Putamen (tissue), 1 donor: ENCODE results near the gene CC2D1B.

Experiments
- DNase-seq: peaks from one replicate; pipeline ENCODE4 v3.0.0-alpha.2; 2016; ENCODE audit warnings: low spot score

CC2D1B gene

DNA sequence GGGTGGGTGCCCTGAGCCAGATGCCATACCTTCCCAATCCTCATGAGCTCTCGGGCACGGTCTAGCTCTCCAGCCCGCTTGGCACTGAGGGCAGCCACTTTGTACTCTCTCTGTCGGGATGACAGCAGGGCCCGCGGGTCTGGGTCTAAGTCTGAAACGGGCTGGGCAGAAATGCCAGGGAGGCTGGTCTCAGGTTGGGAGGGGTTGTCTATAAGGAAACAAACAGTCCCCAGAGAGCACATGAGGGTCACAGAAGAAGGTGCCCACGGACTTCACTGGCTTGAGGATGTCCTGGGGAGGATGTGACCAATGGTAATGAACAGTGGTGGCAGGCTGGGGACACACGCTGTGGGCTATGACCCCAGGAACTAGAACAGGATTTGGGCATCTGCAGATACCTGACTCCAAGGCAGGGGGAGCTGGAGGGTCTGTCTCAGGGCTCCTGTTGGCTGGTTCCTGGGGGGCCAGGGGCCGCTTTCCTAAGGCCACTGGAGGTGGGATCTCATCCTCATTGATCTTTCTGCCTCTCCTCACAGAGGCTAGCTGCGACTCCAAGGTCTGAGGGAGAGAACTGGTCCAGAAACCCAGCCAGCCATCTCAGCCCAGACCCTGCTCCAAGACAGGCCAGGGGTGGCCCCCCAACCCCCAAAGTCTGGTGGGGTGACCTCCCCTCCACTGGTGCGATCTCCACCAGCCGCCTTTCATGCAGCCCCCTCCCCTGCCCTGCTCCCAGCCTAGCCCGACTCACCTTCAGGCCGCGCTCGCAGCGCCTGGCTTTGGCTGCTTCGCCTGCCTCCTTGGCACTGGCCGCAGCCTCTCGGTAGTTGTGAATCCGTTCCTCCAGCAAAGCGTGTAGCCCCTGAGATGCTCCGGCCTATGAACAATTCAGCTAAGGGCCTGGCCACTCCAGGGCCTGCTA is 6.1 kb downstream of the CC2D1B start:
- DNase-seq: no peak

DNA sequence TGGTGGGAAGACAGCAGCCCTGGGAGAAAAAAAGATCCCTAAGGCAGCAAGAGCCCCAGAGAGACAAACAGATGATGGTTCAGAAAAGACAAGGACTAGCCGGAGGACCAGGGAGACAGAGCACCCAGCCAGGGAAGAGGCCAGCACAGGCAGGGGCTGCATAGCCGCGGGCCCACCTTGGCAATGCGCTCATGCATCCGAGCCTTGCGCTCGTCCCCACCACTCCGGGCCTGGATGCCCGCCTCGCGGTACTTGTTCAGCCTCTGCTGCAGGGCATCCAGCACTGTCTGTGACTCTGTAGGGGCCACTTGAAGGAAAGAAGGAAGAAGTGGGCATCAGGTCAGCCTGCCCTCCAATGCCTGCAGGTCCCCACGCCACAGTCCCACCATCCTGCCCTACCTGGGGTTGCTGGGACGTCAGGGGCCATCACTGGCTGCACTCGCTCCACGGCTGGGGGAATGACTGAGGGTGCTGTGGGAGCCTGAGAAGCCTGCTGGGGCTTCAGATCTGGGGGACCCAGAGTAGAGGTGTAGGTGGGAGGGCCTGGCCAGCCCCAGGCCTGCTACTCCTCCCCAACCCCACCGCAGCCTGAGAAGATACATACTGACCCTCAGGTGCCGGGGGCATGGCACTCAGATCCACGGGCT is 7.0 kb downstream of the CC2D1B start:
- DNase-seq: no peak

DNA sequence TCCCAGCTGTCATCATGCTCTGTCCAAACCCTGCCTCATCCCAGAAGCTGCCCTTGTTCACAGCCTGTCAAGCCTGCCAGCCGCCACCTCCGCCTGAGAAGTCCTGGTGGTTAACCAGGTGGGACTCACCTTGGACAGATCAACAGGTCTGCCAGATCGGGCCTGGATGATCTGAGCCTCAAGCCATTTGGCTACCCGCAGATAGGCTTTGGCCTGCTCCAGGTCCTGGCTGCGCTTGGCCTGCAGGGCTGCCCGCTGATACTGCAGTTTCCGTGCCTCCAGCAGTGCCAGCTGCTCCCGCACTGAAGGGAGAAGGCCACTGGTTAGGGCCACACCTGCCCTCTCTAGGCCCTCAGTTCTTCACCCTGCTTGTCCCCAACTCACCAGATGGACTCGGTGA is 8.6 kb downstream of the CC2D1B start:
- no peak for DNase-seq

DNA sequence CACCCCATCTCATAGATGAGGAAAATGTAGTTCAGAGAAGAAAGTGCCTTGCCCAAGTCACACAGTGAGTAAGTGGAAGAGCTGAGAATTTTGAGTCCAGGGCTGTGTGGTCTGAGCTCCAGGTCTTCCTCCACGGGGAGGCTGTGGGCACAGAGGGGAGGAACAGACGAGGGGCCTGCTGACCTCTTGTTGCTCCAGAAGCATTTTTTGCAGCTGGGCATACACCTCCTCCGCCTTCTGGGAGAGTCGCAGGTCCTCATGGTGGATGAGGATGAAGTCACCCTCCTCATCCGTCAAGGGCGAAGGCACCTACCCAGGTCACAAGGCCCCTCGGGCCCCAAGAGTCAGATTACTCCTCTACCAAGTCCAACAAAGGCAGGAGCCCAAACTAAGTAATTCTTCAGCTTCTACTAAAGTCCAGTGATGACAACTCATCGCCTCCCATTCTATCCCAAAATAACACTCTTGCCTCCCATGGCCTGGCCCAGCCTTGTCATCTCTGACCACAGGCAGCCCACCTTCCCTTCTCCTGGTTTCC is 9.1 kb downstream of the CC2D1B start:
- no peak for DNase-seq

DNA sequence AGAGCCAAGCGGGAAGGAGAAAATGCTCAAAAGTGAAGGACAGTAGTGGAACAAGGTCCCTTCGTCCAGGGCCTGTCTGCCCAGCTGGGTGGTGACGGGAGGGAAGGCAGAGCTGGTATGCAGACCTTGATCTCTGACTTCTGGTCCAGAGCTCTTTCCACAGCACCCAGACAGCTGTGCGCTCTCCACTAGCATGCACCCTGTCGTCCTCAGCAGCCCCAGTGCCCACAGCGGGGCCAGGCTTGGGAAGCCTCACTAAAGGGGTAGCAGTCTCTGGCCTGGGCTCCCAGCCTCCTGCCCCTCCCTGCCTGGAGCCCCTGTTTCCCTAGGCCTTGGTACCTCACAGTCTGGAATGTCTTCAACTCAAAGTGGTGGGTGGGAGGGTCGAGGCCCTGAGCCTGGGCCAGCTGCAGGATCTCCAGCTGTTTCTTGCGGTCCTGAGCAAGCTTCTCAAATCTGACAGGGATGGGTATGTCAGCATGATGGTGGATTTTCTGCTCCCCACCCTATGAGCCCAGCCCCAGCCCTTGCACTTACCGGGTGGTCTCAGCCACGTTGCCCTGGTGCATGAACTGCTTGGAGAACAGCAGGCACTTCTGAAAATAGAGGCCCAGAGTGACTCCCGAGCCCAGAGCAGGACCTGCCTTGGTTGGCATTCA is 10.0 kb downstream of the CC2D1B start:
- no peak for DNase-seq

DNA sequence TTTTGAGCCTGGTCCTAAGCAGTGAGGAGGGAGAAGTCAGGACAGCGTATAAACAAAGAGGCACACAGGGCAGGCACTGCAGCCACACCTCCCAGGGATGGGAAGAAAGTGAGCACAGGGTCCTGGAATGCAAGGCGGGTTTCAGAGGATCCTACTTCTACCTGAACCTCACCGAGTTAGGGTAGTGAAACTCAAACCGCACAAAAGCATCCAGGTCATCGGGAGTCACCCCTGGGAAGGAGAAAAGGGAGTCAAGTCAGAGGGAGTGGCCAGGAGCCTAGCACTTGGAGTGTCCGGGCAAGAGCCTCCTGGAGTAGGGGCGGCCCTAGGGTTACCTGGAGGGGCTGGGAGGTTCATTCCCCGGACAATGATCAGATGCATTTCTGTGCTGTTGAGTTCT is 10.6 kb downstream of the CC2D1B start:
- no peak for DNase-seq

DNA sequence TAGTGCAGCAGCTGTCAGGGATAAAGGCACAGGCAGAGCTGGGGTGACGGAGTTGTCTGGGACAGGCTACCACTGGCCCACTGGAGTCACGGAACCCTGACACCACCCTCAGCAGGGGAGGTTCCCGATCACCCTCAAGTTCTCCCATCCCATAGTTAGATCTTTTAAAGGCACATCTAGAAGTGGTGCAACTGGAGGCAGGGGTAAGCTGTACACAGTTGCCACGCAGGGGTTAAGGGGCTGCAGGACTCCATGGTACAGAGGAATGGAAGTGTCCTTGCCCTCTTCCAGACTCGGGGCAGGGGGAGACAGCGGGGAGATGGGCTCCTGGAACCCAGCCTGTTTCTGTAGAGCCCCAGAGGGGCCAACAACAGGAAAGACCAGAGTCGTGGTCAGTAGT is 13.3 kb downstream of the CC2D1B start:
- no peak for DNase-seq

DNA sequence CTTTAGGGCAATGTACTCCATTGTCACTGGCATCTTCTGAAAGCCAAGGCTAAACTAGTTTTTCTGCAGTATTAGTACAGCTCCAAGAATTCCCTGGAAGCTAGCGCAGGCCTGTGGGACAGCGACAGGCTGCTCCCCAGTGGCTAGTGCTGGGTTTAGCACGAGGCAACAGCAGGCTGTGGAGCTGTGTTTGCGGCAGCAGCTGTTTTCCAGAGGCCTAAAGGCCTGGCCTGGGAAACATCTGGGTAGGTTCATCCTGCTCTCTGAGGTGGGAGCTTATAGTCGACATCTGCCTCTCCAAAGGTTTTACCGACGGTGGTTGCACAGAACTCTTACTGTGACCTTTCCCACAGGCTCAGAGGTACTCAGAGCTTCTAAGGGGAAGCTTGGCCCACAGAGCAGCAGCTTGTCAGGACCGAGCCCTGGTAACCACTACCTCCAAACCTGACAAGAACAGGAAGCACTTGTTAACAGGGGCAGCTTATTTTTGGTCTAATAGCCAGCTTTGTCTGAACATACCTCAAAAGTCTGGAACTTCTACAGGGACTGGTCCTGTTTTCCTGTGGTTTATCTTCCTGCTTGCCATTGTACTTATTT is 17.2 kb downstream of the CC2D1B start:
- DNase-seq: no peak

DNA sequence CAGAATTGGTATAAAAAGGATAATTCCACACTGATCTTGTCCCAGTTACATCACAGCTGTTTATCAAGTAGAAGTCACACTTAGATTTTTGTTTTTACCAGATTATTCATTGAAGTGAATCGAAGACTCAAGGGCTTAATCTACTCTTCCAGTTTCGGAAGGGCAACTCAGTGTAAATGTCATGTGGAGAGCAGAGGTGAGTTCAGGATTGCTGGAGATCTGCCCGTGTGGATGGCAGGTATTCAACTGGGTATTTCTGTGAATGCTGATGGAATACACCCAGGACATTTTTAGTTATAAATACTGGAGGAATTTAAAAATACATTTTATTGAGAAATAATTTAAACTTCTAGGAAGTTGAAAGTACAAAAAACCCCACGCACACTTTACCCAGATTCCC is 19.4 kb downstream of the CC2D1B start:
- no peak for DNase-seq

DNA sequence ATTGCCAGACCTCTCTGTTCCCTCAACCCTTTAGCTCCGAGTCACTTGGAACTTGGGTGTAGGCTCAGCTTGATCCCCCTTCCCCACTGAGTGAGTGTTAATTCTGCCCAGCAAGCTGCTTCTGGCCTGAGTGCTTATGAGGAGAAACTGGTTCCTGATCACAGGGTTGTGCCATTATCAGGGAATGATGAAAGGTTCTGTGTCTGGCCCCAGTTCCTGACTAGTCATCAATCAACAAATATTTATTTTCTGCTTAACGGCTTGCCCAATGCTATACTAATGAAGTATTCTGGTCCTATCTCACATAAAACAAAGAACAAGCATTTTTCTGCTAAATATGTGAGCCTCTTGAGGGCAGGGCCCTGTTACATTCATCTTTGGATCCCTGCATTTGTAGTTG is 20.8 kb downstream of the CC2D1B start:
- DNase-seq: no peak

DNA sequence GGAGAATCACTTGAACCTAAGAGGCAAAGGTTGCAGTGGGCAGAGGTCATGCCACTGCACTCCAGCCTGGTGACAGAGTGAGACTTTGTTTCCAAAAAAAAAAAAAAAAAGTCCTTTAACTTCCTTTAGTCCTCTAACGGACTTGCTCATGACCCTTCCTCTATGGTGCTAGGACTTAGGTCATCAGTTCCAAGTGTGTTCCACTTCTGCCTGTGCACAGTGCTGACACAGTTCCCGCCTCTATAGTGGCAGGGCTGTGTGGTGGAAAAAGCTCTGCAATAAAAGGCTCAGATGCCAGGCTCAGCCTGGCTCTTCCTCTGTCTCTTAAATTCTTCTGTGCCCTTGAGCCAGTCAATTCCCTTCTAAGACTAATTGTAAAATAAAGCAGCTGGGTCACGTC is 22.0 kb downstream of the CC2D1B start:
- DNase-seq: no peak

DNA sequence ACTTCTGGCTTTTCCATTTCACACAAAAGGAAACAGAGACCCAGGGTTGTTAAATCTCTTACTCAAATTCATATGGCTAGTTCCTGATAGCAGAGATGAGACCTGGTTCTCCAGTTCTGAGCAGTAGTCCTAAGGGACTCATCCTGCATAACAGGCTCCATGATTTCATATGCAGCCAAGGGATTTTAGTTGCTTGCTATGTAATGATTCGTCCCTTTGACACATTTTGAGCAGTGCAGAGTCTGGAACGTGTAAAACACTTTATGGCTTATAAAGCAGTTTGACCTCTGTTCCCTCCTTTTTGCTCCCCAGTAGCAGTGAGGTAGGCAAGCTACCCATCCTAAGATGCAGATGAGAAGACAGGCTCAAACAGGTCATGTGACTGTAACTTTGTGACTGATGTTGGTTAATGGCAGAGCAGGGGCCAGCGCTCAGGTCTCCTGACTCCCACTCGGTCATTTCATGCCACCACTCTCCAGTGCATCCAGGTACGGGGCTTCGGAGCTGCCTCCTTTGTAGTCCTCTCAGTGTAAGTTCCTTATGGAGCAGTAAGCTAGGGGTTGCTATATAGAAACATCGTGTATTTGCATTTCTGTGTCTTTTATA is 24.2 kb downstream of the CC2D1B start:
- DNase-seq: no peak

DNA sequence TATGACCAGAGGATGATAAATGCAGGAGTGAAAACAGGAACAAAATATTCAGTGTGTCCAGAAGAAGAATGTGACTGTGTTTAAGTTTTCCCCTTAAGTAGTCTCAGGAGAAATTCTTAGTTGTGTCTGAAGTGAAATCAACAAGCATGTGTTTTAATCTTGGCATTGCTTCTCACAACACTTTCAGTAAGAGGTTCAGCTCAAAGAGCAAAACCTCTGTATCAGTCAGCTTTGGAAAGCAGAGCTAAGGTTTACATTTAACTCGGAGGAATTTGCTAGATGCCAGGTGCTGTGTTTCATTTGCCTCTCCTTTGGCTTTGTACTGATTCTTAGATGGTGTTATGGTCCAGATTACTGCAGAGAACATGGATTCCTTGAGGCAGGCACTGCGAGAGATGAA is 28.6 kb downstream of the CC2D1B start:
- DNase-seq: no peak

DNA sequence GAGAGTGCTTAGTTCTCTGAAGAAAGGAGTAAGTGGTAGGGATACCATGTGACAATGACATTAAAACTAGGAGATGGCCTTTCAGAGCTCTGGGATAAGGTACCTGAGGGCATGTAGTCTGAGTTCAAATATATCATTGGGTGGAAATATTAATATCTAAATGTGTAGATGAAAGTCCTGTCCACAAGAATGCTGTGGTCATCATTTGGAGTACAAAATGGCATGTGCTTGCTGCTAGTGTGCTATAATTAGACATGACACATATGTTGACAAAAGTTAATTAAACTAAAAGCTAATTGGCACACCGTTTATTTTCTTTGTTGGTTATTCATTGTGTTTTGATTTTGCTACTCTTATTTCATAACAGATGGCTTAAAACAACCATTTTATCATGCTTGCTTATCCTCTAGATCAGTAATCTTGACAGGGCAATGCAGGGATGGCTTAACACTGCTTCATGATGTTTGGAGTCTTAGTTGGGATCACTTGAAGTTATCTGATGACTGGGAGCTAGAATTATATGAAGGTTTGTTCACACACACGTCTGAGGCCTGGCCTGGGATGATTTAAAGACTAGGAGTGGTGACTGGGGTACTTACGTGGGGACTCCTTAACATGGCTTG is 31.0 kb downstream of the CC2D1B start:
- no peak for DNase-seq

DNA sequence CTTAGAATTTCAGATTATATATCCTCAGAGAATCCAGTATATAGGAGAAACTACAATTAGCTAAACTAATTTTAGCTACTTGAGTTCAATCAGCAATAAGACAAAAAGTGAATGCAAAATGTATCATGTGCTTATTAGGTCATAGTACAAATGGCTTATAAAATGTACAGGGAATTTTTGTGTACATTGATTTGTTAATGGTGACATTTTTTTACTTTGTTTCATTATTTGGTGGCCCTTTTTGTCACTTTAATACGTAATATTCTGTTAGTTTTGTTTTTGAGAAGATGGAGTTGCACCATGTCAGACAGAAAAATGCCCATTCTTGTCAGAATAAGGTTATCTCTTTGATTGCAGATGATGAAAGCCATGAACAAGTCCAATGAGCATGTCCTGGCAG is 33.6 kb downstream of the CC2D1B start:
- no peak for DNase-seq

DNA sequence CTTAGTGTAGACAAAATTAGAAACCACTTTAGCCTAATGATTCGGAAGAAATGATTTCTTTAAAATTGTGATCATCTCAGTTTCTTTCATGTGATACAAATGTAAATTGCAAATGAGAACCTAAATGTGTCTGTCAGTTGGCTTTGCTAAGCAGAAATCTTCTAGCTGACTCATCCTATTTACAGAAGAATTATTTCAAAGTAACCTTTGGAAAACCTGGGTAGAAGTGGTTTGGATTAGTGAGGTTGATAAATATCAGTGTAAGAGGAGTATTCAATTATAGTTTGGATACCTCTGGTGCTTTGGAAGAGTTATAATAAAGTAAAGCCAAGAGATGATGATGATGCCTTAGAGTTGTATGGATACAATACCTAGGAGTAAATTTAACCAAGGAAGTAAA is 37.4 kb downstream of the CC2D1B start:
- DNase-seq: no peak

DNA sequence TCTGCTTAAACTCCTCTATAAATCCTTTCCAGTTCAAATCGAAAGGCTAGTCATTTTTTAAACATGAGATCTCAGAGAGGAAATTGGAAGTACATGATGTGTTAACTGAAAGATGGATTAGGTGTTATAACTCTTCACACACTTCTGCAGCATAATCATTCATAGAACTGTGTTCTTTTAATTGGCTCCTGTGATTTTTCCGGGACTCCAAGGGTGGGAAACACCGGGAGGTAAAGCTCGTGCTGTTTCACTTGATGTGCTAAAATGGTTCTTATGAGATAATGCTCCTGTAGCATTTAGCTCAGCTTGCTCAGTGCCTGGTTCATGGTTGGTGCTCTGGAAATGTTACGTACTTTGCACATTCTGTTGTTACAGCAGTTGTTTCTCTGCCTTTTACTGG is 40.2 kb downstream of the CC2D1B start:
- DNase-seq: no peak

DNA sequence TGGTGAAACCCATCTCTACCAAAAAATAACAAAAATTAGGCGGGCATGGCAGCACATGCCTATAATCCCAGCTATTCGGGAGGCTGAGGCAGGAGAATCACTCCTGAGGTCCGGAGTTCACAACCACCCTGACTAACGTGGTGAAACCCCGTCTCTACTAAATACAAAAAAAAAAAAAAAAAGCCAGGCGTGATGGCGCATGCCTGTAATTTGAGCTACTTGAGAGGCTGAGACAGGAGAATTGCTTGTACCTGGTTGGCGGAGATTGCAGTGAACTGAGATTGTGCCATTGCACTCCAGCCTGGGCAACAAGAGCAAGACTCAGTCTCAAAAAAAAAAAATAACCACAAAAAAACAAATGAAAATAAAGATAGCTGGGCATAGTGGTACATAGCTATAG is 42.3 kb downstream of the CC2D1B start:
- no peak for DNase-seq

DNA sequence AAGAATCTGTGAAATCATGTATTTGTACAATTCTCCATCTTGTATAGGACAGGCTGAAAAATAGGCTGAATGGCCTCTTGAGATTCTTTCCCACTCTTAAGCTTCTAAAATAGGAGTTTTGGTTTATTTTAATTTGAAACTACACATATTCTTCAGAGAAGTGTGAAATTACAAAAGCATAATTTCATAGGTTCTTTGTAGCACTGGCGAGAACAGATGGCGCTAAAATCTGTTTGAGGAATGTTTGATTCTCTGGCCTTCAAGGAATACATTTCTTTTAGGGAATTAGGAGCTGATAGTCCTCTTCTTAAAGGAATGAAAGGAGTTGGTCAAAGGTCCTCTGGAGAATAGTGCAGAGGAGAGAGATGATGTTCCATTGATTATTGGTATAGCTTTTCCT is 44.9 kb downstream of the CC2D1B start:
- DNase-seq: no peak

DNA sequence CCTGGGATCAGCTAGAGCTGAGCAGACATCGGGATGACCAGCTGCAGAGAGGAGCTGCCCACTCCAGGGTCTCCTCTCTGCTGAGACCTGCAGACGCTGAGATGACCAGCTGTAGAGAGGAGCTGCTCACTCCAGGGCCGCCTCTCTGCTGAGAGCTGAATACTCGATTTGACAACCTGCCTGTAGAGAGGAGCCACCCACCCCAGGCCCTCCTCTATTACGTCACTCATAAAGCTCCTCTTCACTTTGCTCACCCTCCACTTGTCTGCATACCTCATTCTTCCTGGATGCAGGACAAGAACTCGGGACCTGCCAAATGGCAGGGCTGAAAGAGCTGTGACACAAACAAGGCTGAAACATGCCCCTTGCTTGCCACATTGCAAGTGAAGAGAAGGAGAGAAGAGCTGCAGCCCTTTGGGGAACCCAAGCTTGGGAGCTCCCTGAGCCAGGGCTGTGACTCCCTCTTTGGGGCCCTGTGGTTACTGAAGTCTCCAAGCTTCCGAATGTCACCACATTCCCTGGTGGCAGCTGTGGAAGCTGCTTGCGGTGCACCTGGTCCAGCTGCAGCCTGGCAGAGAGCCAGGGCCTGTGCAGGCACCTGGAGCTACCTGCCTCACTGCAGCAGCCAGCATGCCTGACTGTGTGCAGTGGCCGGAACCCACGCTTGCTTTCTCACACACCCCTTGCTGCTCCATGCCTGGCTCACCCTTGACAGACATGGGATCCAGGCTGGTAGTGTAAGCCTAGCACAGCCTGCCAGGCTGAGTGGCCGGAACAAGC is 59.6 kb downstream of the CC2D1B start:
- no peak for DNase-seq
